K562 (cell line): ENCODE data around the gene CEACAM18. TPM values are rescaled to one million over a fixed set of nuclear protein-coding genes. Genes with fewer than 3 reads are reported as not detected.

Experiments
- JUNB ChIP-seq: fragments of 450-650 bp; formaldehyde crosslinking; conservative IDR thresholded peaks from 2 replicates; pipeline ENCODE4 v1.4.0; 2020; ENCODE audit warnings: mild to moderate bottlenecking
- SMC3 ChIP-seq: conservative IDR thresholded peaks from 2 replicates; pipeline ENCODE4 v1.6.1; 2011; ENCODE audit warnings: low read depth, low read length, improper control_type of control experiment; ENCODE audit not compliant: insufficient read depth
- STAG1 ChIP-seq: sonication (generic); formaldehyde crosslinking; IDR thresholded peaks from 2 replicates; pipeline ENCODE4 v1.5.0; 2020; ENCODE audit warnings: missing genetic modification reagents, borderline replicate concordance
- USF1 ChIP-seq: sonication (generic); formaldehyde crosslinking; IDR thresholded peaks from 2 replicates; pipeline ENCODE4 v1.9.0; 2022; ENCODE audit warnings: mild to moderate bottlenecking, missing genetic modification reagents
- ZFP30 ChIP-seq: fragments of 250-450 bp; sonication (Bioruptor Pico); IDR thresholded peaks from 2 replicates; pipeline ENCODE4 v1.8.0; 2022; ENCODE audit warnings: moderate library complexity, mild to moderate bottlenecking, inconsistent platforms, borderline replicate concordance
- ZNF407 ChIP-seq: fragments of 450-650 bp; IDR thresholded peaks from 2 replicates; pipeline ENCODE4 v1.6.1; 2016; ENCODE audit warnings: low read depth
- ZNF449 ChIP-seq: fragments of 250-450 bp; sonication (Bioruptor Pico); IDR thresholded peaks from 2 replicates; pipeline ENCODE4 v1.8.0; 2022; ENCODE audit warnings: moderate library complexity, mild to moderate bottlenecking, inconsistent platforms
- polyA plus RNA-seq, 8 experiments: library from polyadenylated mRNA; depleted of rRNA in 4 of 8; stranded (reverse) in 5 of 8; unstranded in 3 of 8; fragments of >200 nt; fragmentation: Nextera tagmentation in 2 of 8; fragmentation: Illumina TruSeq in 1 of 8; extraction: Ambion mirVana in 2 of 8; extraction: Trizol in 1 of 8; gene quantifications; 2 replicates each; pipeline versions ENCODE4 v1.2.1 to v1.2.3, GENCODE V29; 2011 to 2014; ENCODE audit warnings: inconsistent platforms in 1 of 8, missing spikeins in 1 of 8
- total RNA-seq, 7 experiments: library from RNA; depleted of rRNA in 6 of 7; stranded (reverse); fragments of >200 nt in 6 of 7; fragmentation: Illumina TruSeq in 2 of 7; extraction: Trizol in 2 of 7; gene quantifications; 2 replicates each; pipeline versions ENCODE4 v1.2.1 to v1.2.3, GENCODE V29; 2011 to 2021; ENCODE audit warnings: low replicate concordance in 1 of 7

The CEACAM18 gene
- total and polyA plus RNA-seq, 9 of the 15 experiments (the other 6 are each of a cell fraction or from before 2014, with no cell fraction given), result 0.08 to 0.24 (median 0.15) TPM; not detected in 3

- TF ChIP-seq ZNF407 (no peak), JUNB (CRISPR knock-in tag) (no peak), SMC3 (no peak), STAG1 (no peak), ZNF449 (no peak), ZFP30 (CRISPR knock-in tag) (no peak), USF1 (no peak; the same call in 1 of the 2 replicates)
Measured at GRCh38 chr19:51460164-51460992, 18.0 kb upstream of the CEACAM18 start (continued).
